Skeletal muscle tissue (tissue), 1 donor: ENCODE data around the gene SRF. TPM values are rescaled to one million over a fixed set of nuclear protein-coding genes. Genes with fewer than 3 reads are reported as not detected.

Source experiments
- total RNA-seq: library from RNA; depleted of rRNA; stranded (reverse); fragments of >200 nt; gene quantifications from one replicate; pipeline ENCODE4 v1.2.3, GENCODE V29; 2014

Gene SRF
- total RNA-seq, 1 donor from 2014 or later, result 21.4 TPM

Other genes with a start within 250 kb of the SRF start
- gene CNPY3, start 241.8 kb upstream of the SRF start, total RNA-seq, result 9.4 TPM
- gene GNMT, start 210.5 kb upstream of the SRF start, total RNA-seq, result not detected
- gene PEX6, start 192.1 kb upstream of the SRF start, total RNA-seq, result 32.4 TPM
- 31.3 TPM for gene PPP2R5D, start 186.7 kb upstream of the SRF start, total RNA-seq
- 29.7 TPM for gene MEA1, start 157.3 kb upstream of the SRF start, total RNA-seq
- 267 TPM for gene KLHDC3, start 157.0 kb upstream of the SRF start, total RNA-seq
- 40.7 TPM for gene RRP36, start 149.6 kb upstream of the SRF start, total RNA-seq
- gene CUL7, start 117.4 kb upstream of the SRF start, total RNA-seq, result 27.1 TPM
- 16.2 TPM for gene MRPL2, start 111.8 kb upstream of the SRF start, total RNA-seq
- gene KLC4, start 111.6 kb upstream of the SRF start, total RNA-seq, result 21.4 TPM
- gene PTK7, start 95.0 kb upstream of the SRF start, total RNA-seq, result 50.1 TPM
- 11.0 TPM for gene CUL9, start 10.9 kb downstream of the SRF start, total RNA-seq
- gene DNPH1, start 58.2 kb downstream of the SRF start, total RNA-seq, result 31.3 TPM
- gene TTBK1, start 72.2 kb downstream of the SRF start, total RNA-seq, result not detected
- not detected for gene SLC22A7, start 127.0 kb downstream of the SRF start, total RNA-seq
- 2.1 TPM for gene CRIP3, start 137.6 kb downstream of the SRF start, total RNA-seq
- gene ZNF318, start 198.4 kb downstream of the SRF start, total RNA-seq, result 6.3 TPM